ENCODE results near the gene KIZ.

KIZ gene

GRCh38 chr20:21105429-21106170 is 20.3 kb upstream of the KIZ start:
- DNase-seq: no peak

DNA sequence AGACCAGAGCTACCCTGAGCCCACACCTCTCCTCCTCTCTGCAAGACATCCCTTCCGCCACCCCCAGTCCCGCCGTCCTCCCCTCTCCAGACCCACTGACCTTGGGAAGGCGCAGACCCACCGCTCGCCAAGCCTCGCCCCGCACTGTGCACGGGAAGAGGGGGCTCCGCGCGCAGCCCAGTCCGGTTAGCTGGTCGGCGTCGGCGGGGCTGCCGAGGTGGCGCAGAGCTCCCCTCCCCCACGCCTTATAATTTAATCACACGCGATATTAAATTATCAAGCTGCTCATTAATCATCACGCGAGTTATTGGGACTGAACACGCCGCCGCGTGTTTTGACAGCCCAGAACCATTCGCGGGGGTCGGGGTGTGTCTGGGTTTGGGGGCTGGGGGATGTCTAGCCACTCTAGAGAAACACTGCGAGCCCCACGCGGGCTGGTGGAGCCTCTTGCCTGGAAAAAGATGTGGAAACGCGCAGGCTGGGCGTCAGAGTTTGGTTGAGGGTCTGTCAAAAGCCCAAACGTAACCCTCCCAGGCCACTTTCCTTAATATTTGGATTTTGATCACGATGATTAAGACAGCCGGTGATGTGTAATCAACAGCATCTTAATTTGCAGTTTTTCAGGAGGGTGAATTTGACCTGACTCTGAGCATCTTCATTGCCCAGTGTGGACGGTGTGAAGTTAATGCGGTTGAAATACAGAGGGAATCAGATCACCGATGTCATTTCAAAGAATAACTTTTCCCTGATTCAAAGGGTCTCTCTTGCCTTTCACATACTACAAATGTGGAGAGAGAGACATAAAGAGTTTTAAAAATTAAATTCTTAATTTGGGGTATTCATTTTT is 19.5 kb upstream of the KIZ start, which contains the start of gene LINC00237:
Gene LINC00237, minus strand, starts transcription at position 188 of the 847 bp plus-strand sequence.
- DNase-seq: no peak

DNA sequence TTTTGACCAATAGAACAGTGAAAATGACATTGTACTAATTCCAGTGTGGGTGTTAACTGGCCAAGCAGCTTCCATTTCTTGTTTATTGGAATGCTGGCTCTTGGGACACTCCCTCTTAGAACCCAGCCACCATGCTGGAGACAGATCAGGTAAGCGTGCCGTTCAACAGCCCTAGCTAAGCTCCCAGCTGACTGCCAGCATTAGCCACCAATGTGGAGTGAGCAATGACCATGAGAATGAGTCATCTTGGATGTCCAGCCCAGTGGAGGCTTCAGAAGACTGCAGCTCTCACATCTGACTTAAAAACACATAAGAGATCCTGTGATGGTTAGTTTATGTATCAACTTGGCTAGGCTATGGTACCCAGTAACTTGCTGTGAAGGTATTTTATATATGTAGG is 16.7 kb upstream of the KIZ start:
- DNase-seq: no peak

- DNase-seq: no peak
Measured at GRCh38 chr20:21110811-21111210, 15.1 kb upstream of the KIZ start.

GRCh38 chr20:21111416-21111815 is 14.5 kb upstream of the KIZ start:
- DNase-seq: no peak

DNA sequence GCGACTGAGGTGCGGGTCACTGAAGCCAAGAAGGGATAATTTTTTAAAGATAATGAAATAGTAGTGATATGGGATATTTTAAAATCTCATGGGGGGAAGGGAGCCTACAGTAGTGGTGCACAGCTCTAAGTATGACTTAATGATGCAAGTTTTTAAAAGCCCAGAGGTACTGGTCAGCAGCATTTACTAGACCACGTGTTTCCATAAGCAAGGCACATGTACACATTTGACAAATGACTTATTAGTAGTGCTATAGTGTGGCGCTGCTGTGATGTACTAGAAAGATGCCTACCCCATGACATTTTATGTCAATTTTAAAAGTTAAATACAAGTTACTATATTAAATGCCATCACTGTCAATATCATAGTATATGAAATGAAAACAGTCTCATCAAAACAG is 12.2 kb upstream of the KIZ start:
- DNase-seq: no peak

DNA sequence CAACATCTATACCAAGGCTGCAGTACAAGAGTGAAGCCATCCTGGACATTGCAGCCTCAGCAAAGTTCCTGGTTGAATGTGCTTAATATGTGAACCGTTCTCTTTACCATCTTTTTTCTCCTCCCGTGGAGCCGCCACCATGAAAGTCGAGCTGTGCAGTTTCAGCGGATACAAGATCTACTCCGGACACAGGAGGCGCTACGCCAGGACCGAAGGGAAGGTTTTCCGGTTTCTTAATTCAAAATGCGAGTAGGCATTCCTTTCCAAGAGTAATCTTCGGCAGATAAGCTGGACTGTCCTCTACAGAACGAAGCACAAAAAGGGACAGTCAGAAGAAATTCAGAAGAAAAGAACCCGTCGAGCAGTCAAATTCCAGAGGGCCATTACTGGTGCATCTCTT is 11.3 kb upstream of the KIZ start:
- DNase-seq: no peak

GRCh38 chr20:21117521-21117920 is 8.4 kb upstream of the KIZ start:
- no peak for DNase-seq

DNA sequence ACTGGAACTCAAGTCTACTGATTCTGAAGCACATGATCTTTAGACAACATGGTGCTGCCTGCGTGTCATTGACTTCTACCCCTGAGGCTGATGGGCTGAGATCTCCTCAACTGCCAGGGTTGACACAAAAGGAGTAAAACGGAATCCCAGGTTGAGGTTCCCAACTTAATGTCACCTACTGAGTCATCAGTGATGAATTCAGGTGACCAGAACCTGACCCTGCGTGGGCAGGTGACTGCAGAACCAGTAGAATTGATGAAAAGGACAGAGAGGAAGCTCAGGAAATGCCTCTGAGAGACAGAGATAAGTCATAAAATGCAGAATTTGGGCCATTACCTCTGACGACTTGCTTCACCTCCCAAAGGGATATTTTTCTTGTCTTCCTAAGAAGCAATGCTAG is 7.7 kb upstream of the KIZ start:
- no peak for DNase-seq

DNA sequence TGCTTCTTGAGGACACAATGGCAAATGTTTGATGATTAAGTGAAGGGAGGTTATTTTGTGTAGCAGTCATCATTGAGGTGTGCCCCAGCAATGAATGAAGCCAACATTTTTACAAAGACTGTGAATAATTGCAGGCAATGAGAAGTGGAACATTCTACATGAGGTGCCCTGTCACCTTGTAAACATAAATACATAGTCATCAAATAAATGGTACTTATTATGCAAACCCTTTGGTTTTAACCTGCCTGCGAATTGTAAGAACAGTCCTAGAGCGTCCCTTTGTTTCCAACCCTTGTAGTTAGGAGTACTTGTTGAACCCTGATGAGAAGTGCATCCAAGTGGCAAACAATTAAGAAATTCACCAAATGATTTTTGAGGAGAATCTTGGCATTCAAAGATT is 7.1 kb upstream of the KIZ start:
- DNase-seq: no peak

GRCh38 chr20:21124190-21124589 is 1.7 kb upstream of the KIZ start:
- no peak for DNase-seq

DNA sequence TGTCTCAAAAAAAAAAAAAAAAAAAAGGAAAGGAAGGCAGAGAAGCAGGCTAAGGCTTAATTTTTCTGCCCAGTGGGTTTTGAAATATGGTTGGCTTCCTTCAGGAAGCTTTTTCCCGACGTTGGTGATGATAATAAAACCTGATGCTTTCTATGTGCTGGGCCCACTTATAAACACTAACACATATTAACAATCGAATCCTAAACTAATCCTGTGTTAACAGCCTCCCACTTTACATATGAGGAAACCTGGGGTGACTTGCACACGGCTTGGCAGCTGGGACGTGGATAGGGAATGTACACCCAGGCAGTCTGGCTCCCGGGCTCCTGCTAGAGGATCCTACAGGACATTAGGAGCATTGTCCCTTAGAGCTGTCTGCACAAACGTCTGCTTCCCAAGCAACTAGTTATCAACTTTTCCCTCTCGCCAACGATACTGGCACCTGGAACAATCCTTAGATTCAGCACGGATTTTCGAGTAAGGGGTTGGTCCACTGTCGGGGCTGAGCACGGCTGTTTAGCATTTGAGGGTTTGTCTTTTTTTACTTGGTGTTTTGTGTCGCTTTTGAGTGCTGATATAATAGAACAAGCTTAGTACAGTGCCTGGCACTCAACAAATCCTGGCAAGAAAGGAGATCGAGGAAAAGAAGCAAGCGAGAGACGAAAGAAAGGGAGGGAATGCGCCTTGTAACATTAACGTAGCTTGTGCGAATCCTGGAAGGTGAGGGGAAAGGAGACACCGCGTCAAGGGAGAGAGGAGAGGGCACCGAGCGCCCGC is 622 bp upstream of the KIZ start:
- peak; percentile 79 for DNase-seq

DNA sequence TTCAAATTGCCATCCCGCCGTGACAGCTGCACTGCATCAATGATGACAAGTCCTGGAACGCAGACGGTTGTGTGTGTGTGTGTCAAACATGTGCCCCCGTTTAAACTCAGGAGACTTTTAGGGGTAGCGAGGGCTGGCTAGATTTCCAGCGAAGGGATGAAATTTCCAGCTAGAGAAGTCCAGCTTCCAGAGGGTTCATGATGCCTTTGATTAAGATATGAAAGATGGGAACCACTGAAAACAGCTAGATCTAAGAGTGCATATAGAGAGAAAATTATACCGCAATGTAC is 644 bp downstream of the KIZ start:
- DNase-seq: no peak

DNA sequence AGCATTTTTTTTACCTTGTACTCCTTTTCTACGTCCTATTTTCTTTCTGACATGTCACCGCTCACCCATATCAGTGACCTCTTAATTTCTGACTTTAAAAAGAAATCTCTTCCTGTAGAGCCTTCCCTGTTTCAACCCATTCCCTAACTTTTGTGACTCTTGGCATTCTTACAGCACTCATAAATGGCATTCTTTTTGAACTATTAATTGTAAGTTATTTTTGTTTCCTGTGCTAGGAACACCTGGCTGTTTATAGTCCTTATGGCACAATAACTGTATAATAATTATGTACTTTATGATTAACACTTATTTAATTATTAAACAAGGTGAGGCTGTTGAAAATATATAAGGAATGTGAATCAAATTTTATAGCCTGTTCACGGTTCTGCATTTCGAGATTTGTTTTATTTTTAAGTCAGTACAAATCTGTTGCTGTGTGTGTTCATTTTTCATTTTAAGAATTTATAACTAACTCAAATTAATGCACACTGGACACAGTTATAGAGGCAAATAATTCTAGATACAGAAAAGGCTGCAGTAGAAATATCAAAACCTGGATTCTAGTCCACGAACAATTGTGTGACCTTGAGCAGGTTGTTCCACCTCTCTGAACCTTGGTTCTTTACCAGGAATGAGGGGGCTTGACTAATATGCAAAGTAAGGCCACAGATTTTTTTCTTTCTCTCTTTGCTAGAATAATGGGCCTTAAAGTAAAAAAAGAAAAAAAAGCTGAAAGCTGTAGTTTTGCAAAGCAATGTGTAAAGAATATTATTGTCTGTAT is 1.5 kb downstream of the KIZ start:
- DNase-seq: no peak

GRCh38 chr20:21129861-21130260 is 4.0 kb downstream of the KIZ start:
- no peak for DNase-seq

DNA sequence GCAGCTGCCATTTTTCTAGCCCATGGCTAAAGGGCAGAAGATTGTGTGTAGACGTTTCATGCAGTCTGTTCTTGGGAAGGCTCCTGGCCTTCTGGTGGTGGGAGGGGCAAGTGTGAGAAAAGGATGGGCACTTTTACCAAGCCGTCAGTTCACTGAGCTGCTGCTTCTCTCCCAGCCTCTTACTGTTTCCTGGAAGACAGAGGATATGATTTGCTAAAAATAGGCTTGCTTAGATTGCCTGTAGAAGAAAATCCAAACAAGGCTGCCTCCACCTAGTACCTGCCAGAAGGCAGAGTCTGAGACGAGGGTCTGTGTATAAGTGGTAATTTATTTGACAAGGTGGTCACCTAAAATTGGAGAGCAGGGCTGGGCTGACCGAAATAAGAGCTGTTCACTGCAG is 7.5 kb downstream of the KIZ start:
- no peak for DNase-seq

- DNase-seq: no peak
Measured at GRCh38 chr20:21133917-21134622, 8.2 kb downstream of the KIZ start.

DNA sequence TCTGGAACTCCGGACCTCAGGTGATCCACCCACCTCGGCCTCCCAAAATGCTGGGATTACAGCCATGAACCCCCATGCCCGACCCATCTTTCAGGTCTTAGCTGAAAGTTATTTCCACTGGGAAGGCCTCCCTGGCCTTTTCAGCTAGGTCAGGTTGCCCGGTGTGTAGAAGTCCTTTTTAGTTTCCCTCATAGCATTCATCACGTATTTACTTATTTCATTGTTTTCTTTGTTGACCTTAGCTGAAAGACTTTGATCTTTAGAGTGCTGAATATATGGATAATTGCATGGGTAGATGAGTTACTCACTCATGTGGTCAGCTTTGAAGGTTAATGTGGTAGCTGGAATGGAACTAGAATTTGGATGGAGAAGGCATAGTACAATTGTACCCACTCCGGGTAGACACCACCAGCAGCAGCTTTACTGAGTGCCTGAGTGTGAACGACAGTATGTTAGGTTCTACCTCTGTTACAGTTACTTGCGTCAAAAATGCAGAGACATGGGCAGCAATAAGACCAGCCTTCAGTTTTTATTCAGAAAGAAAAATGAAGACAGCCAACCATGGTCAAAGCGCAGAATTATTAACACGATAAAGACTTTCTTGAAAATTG is 9.1 kb downstream of the KIZ start:
- DNase-seq: no peak

- no peak for DNase-seq
Measured at GRCh38 chr20:21136015-21136732, 10.3 kb downstream of the KIZ start.

GRCh38 chr20:21137078-21137477 is 11.2 kb downstream of the KIZ start:
- peak; percentile 70 for DNase-seq

- DNase-seq: no peak
Measured at GRCh38 chr20:21139881-21140566, 14.1 kb downstream of the KIZ start.
